NB4 (cell line): ENCODE results near the gene MAGI2.

Experiments used
- POLR2A ChIP-seq: IDR thresholded peaks from 2 replicates; pipeline ENCODE4 v1.6.1; 2011; ENCODE audit warnings: mild to moderate bottlenecking; ENCODE audit not compliant: insufficient read length; ENCODE audit errors: extremely low read depth
- TF ChIP-seq, protein P1 (sequence below): IDR thresholded peaks from one replicate; pipeline ENCODE4 v1.5.1; 2012; ENCODE audit warnings: low read depth, low read length

DNA sequence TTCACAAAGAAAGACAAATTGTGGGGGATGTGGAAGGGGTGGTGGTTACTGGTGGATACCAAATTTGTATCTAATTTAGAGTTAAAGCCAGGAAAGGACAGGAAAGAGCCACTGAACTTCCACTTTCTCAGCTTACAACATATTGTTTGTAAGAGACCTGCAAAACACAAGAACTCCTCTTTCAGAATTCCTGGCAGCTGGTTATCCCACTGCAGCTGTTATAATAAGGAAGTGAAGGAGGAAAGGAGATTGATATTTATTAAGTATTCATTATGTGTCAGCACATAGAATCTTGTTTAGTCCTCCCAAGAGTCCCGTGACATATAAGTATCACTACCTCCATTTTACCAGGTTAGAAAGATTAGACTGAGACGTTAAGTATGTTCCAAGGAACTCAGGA is 1173.2 kb downstream of the MAGI2 start:
- TF ChIP-seq, protein P1, sequence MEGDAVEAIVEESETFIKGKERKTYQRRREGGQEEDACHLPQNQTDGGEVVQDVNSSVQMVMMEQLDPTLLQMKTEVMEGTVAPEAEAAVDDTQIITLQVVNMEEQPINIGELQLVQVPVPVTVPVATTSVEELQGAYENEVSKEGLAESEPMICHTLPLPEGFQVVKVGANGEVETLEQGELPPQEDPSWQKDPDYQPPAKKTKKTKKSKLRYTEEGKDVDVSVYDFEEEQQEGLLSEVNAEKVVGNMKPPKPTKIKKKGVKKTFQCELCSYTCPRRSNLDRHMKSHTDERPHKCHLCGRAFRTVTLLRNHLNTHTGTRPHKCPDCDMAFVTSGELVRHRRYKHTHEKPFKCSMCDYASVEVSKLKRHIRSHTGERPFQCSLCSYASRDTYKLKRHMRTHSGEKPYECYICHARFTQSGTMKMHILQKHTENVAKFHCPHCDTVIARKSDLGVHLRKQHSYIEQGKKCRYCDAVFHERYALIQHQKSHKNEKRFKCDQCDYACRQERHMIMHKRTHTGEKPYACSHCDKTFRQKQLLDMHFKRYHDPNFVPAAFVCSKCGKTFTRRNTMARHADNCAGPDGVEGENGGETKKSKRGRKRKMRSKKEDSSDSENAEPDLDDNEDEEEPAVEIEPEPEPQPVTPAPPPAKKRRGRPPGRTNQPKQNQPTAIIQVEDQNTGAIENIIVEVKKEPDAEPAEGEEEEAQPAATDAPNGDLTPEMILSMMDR, result no peak
- no peak for TF ChIP-seq POLR2A
